Activated CD8-positive, alpha-beta T cell treated with anti-CD3 and anti-CD28 coated beads for 36 hours (primary cell): ENCODE results near the gene GPX4. TPM values are rescaled to one million over a fixed set of nuclear protein-coding genes. Genes with fewer than 3 reads are reported as not detected.

Source experiments
- ATAC-seq: fragments of 200-7000 bp; cut with Tn5 transposase; one replicate; pipeline ENCODE4 v1.10.0; 2021; ENCODE audit warnings: mild to moderate bottlenecking, moderate library complexity
- CTCF ChIA-PET: fragments of 350-600 bp; sonication (Branson Sonifier 250); formaldehyde crosslinking; loops from one replicate; lab custom pipeline; 2021; ENCODE audit warnings: antibody characterized with exemption; lab: Charles Lee
- POLR2A ChIA-PET: fragments of 350-600 bp; sonication (Branson Sonifier 250); formaldehyde crosslinking; loops from one replicate; lab custom pipeline; 2021; ENCODE audit warnings: antibody characterized with exemption; lab: Charles Lee
- DNase-seq: peaks from one replicate; pipeline ENCODE4 v3.0.0-alpha.2; 2020
- H3K27ac Mint-ChIP-seq: one replicate; pipeline ENCODE4 v1.8.0; 2021; ENCODE audit warnings: mild to moderate bottlenecking, mixed read lengths
- H3K27me3 Mint-ChIP-seq: one replicate; pipeline ENCODE4 v1.8.0; 2021; ENCODE audit warnings: mixed read lengths
- H3K36me3 Mint-ChIP-seq: one replicate; pipeline ENCODE4 v1.8.0; 2021; ENCODE audit warnings: low read depth, mixed read lengths
- H3K4me1 Mint-ChIP-seq: one replicate; pipeline ENCODE4 v1.8.0; 2021; ENCODE audit warnings: low read depth, mixed read lengths
- H3K4me3 Mint-ChIP-seq: one replicate; pipeline ENCODE4 v1.8.0; 2021; ENCODE audit warnings: mild to moderate bottlenecking, moderate library complexity, mixed read lengths
- H3K9me3 Mint-ChIP-seq: one replicate; pipeline ENCODE4 v1.8.0; 2021; ENCODE audit warnings: mixed read lengths
- CTCF ChIP-seq: fragments of 200-600 bp; IDR thresholded peaks from one replicate; pipeline ENCODE4 v1.8.0; 2022; ENCODE audit warnings: antibody characterized with exemption, mild to moderate bottlenecking
- intact Hi-C: fragments of 100-400 bp; cut with micrococcal nuclease; formaldehyde crosslinking; loops from one replicate; pipeline ENCODE4 v1.10.0; 2022
- total RNA-seq, 2 experiments: library from RNA; stranded (reverse); gene quantifications; one replicate each; pipeline ENCODE4 v1.2.3, GENCODE V29; 2021

GPX4 gene
- total RNA-seq, 2 experiments from 2014 or later: 224 to 232 TPM

- Mint-ChIP-seq H3K36me3 (peaks cover 13% of the 10 kb centered on the region), H3K4me1 (peaks cover 31% of the 10 kb centered on the region), H3K9me3 (no peaks in the 10 kb centered on the region), H3K27me3 (no peaks in the 10 kb centered on the region), H3K4me3 (no peak overlapping the region), H3K27ac (no peak overlapping the region)
- TF ChIP-seq CTCF: no peak
- CTCF ChIA-PET: no interaction called here
- DNase-seq: no peak
- POLR2A ChIA-PET: interaction anchor here (1.0 to 1.6 kb wide), 2 partner anchors 11 to 20 kb away, joined by 3 read pairs; no protein-coding TSS in a partner anchor
- intact Hi-C loops: loop anchor here (10.0 kb wide), 1 partner anchor 49 kb away; no protein-coding TSS in a partner anchor
- no peak for ATAC-seq
Observed at GRCh38 chr19:1135454-1135853, 31.7 kb downstream of the GPX4 start.

GRCh38 chr19:1136201-1136600, 32.4 kb downstream of the GPX4 start:
- intact Hi-C loops: loop anchor here (10.0 kb wide), 1 partner anchor 49 kb away; no protein-coding TSS in a partner anchor
- no peak overlapping the region for H3K4me3 Mint-ChIP-seq
- CTCF ChIA-PET: no interaction called here
- TF ChIP-seq CTCF: no peak
- H3K4me1 Mint-ChIP-seq: peaks cover 25% of the 10 kb centered on the region
- ATAC-seq: no peak
- peaks cover 13% of the 10 kb centered on the region for H3K36me3 Mint-ChIP-seq
- POLR2A ChIA-PET: interaction anchor here (1.6 kb wide), 1 partner anchor 19 kb away, joined by 3 read pairs; no protein-coding TSS in a partner anchor
- H3K27ac Mint-ChIP-seq: peak overlapping the region; percentile 79
- DNase-seq: peak; percentile 17
- no peaks in the 10 kb centered on the region for H3K27me3 Mint-ChIP-seq
- H3K9me3 Mint-ChIP-seq: no peaks in the 10 kb centered on the region

- no peak for DNase-seq
- Mint-ChIP-seq H3K27ac (peak overlapping the region; percentile 79), H3K9me3 (no peaks in the 10 kb centered on the region), H3K36me3 (peaks cover 13% of the 10 kb centered on the region), H3K4me3 (no peak overlapping the region), H3K27me3 (no peaks in the 10 kb centered on the region), H3K4me1 (peaks cover 25% of the 10 kb centered on the region)
- intact Hi-C loops: loop anchor here (10.0 kb wide), 1 partner anchor 48 kb away; no protein-coding TSS in a partner anchor
- no peak for TF ChIP-seq CTCF
- no peak for ATAC-seq
- ChIA-PET POLR2A (interaction anchor here (1.6 kb wide), 1 partner anchor 18 kb away, joined by 3 read pairs; no protein-coding TSS in a partner anchor), CTCF (no interaction called here)
Observed at GRCh38 chr19:1136621-1137317, 33.0 kb downstream of the GPX4 start.

GRCh38 chr19:1138121-1138520, 34.3 kb downstream of the GPX4 start:
- CTCF ChIA-PET: no interaction called here
- no peak for ATAC-seq
- H3K27me3 Mint-ChIP-seq: no peaks in the 10 kb centered on the region

More at GRCh38 chr19:1138121-1138520, 34.3 kb downstream of the GPX4 start:
- peaks cover 21% of the 10 kb centered on the region for H3K4me1 Mint-ChIP-seq
- intact Hi-C loops: loop anchor here (10.0 kb wide), 1 partner anchor 47 kb away; no protein-coding TSS in a partner anchor
- H3K9me3 Mint-ChIP-seq: no peaks in the 10 kb centered on the region
- H3K36me3 Mint-ChIP-seq: peaks cover 17% of the 10 kb centered on the region
- H3K27ac Mint-ChIP-seq: no peak overlapping the region
- TF ChIP-seq CTCF: no peak
- DNase-seq: no peak
- H3K4me3 Mint-ChIP-seq: no peak overlapping the region
- POLR2A ChIA-PET: no interaction called here
